ENCODE measurements around the gene ITGB8. TPM values are rescaled to one million over a fixed set of nuclear protein-coding genes. Genes with fewer than 3 reads are reported as not detected.

ITGB8 gene
- total RNA-seq, 1 donor from 2014 or later = 1.5 TPM

DNA sequence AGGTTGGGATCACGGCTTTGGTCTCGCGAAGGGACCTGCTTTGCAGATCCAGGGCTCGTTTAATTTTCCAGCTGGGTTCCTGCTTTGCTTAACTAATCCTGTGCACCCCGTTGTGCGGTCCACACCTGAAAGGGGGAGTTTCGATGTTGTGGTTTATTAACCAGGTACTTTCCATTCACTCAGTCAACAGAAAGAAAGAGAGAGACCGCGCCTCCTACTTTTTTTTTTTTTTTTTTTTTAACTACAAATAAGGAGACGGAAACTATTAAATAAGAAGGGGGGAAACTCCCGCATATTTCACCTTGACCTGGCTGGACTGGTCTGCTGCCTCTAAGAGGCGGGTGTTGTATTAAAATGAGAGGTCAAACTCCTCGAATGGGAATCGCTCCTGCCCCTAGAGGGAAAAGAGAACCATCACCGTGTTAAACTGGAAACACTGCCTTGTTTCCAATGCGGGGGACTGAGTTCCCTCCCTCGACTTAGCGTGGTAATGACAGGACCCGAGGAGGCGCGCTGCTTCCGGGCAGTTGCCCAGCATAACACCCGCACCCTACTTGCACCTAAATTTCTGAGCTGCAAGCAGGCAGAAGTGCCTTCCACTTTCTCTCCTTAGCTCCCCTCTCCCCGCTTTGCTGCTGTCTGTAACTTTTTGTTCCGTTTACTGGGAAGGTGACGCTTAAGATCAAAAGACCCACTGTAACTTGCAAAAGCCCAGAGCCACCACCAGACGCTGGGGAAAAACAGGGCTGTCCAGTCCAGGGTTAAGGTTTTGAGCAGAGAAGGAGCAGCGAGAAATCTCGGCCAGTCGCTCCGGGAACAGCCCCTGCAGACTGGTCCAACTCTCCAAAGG lies 1.1 kb upstream of the ITGB8 start:
- peak; percentile 42 for DNase-seq
- Histone ChIP-seq H3K36me3 (no peaks in the 10 kb centered on the region), H3K4me1 (peaks cover 31% of the 10 kb centered on the region), H3K9me3 (replicated peaks) (no peaks in the 10 kb centered on the region), H3K27ac (replicated peaks) (peak overlapping the region; percentile 87), H3K4me3 (peak overlapping the region; percentile 73), H3K27me3 (ENCODE audit: low read depth) (peaks cover 36% of the 10 kb centered on the region)
- TF ChIP-seq, protein P1, sequence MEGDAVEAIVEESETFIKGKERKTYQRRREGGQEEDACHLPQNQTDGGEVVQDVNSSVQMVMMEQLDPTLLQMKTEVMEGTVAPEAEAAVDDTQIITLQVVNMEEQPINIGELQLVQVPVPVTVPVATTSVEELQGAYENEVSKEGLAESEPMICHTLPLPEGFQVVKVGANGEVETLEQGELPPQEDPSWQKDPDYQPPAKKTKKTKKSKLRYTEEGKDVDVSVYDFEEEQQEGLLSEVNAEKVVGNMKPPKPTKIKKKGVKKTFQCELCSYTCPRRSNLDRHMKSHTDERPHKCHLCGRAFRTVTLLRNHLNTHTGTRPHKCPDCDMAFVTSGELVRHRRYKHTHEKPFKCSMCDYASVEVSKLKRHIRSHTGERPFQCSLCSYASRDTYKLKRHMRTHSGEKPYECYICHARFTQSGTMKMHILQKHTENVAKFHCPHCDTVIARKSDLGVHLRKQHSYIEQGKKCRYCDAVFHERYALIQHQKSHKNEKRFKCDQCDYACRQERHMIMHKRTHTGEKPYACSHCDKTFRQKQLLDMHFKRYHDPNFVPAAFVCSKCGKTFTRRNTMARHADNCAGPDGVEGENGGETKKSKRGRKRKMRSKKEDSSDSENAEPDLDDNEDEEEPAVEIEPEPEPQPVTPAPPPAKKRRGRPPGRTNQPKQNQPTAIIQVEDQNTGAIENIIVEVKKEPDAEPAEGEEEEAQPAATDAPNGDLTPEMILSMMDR (IDR thresholded peaks at IDR 0.05; ENCODE audit: borderline replicate concordance) = peak; percentile 37
- intact Hi-C loops (cut with micrococcal nuclease) = no loop called here

DNA sequence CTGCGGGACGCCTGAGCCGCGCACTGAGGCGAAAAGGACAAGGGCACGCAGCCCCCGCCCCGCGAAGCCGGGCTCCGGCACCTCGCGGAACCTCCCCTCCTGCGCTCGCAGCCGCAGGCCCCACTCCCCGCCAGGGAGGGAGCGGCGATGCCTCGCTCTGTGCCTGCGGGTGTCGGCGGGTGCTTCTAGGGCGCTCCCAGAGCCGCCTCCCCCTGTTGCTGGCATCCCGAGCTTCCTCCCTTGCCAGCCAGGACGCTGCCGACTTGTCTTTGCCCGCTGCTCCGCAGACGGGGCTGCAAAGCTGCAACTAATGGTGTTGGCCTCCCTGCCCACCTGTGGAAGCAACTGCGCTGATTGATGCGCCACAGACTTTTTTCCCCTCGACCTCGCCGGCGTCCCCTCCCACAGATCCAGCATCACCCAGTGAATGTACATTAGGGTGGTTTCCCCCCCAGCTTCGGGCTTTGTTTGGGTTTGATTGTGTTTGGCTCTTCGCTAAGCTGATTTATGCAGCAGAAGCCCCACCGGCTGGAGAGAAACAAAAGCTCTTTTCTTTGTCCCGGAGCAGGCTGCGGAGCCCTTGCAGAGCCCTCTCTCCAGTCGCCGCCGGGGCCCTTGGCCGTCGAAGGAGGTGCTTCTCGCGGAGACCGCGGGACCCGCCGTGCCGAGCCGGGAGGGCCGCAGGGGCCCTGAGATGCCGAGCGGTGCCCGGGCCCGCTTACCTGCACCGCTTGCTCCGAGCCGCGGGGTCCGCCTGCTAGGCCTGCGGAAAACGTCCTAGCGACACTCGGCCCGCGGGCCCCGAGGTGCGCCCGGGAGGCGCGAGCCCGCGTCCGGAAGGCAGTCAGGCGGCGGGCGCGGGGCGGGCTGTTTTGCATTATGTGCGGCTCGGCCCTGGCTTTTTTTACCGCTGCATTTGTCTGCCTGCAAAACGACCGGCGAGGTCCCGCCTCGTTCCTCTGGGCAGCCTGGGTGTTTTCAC lies 519 bp downstream of the ITGB8 start:
- Histone ChIP-seq H3K27me3 (ENCODE audit: low read depth) (peaks cover 42% of the 10 kb centered on the region), H3K9me3 (replicated peaks) (no peaks in the 10 kb centered on the region), H3K4me1 (peaks cover 31% of the 10 kb centered on the region), H3K36me3 (no peaks in the 10 kb centered on the region), H3K4me3 (peak overlapping the region; percentile 73), H3K27ac (replicated peaks) (peak overlapping the region; percentile 87)
- peak; percentile 31 for DNase-seq
- intact Hi-C loops (cut with micrococcal nuclease) = no loop called here
- TF ChIP-seq, protein P1 (IDR thresholded peaks at IDR 0.05; ENCODE audit: borderline replicate concordance) = peak; percentile 11

DNA sequence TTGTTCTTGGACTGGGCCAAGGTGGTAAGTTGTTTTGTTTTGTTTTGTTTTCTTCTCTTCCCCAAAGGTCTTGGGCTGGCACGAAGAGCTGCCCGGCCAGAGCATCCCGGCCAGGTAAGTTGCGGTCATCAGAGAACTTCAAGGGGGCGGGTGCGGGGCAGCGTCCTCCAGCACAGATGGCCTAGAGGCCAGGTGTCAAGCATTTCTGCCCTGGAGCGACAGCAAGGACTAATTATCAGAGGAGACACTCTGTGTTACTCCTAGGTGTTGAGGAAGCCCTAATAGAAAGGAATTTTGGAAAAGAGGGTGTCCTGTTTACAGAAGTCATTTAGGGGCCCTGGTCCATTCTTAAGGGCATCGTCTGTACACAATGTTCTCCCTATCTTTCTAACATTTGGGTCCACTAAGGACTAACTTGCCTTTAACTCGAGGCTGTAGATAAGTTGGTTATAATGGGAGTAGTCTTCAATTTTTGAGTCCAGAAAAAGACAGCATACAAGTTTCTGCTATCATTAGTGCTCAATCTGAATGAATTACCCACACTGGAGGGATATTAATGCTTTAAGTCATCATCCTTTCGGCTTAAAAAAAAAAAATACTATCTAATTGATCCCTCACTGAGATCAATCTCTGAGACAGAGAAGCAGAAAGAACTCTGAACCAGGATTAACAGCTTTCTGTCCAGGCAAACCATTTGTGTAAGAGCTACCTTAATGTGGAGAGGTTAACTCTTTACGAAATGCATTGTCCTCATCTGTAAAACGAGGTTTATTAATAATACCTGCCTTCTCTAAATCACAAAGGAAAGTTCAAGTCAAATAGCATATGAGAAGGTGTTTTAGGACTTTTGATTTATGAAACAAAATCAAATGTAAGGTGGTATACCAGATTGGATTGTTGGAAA lies 1.5 kb downstream of the ITGB8 start:
- intact Hi-C loops (cut with micrococcal nuclease) = no loop called here
- DNase-seq = no peak
- H3K36me3 ChIP-seq = no peaks in the 10 kb centered on the region
- H3K4me3 ChIP-seq = peak overlapping the region; percentile 73
- TF ChIP-seq, protein P1 (IDR thresholded peaks at IDR 0.05; ENCODE audit: borderline replicate concordance) = no peak
- H3K4me1 ChIP-seq = peaks cover 31% of the 10 kb centered on the region
- H3K27ac ChIP-seq (replicated peaks) = peak overlapping the region; percentile 87
- H3K27me3 ChIP-seq (ENCODE audit: low read depth) = peaks cover 42% of the 10 kb centered on the region
- no peaks in the 10 kb centered on the region for H3K9me3 ChIP-seq (replicated peaks)

DNA sequence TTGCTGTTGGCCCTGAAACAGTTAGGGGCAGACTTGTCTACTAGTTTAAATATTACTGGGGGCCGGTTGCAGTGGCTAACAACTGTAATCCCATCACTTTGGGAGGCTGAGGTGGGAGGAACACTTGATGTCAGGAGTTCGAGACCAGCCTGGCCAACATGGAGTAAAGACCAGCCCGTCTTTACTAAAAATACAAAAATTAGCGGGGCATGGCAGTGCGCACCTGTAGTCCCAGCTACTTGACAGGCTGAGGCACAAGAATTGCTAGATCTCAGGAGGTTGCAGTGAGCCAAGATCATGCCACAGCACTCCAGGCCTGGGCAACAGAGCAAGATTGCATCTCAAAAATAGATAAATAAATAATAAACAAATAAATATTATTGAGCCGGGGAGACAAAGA lies 7.6 kb downstream of the ITGB8 start:
- Histone ChIP-seq H3K27ac (replicated peaks) (no peak overlapping the region), H3K9me3 (replicated peaks) (no peaks in the 10 kb centered on the region), H3K36me3 (no peaks in the 10 kb centered on the region), H3K4me3 (no peak overlapping the region), H3K4me1 (no peaks in the 10 kb centered on the region), H3K27me3 (ENCODE audit: low read depth) (peaks cover 13% of the 10 kb centered on the region)
- TF ChIP-seq, protein P1 (IDR thresholded peaks at IDR 0.05; ENCODE audit: borderline replicate concordance) = no peak
- intact Hi-C loops (cut with micrococcal nuclease) = no loop called here
- DNase-seq = no peak
